GOT3 (cell line): Measurements from ENCODE around the gene ADAMTSL5.
A peak's percentile ranks its signal among the peaks of the same experiment; 100 is the strongest.
"Not testable (repeated sequence)": the region's sequence is repeated elsewhere in the genome, so short reads cannot be mapped to it uniquely, and the experiment has no call there.

Experiments used
- DNase-seq: peaks from one replicate; lab custom pipeline; 2025; ENCODE audit warnings: mixed read lengths; lab: John Stamatoyannopoulos, UW

ADAMTSL5 gene

GRCh38 chr19:1513499-1514294 lies 878 bp upstream of the ADAMTSL5 start:
- DNase-seq = no peak

- no peak for DNase-seq
These were observed 1.2 kb downstream of the ADAMTSL5 start for GRCh38 chr19:1511318-1512317.

DNA sequence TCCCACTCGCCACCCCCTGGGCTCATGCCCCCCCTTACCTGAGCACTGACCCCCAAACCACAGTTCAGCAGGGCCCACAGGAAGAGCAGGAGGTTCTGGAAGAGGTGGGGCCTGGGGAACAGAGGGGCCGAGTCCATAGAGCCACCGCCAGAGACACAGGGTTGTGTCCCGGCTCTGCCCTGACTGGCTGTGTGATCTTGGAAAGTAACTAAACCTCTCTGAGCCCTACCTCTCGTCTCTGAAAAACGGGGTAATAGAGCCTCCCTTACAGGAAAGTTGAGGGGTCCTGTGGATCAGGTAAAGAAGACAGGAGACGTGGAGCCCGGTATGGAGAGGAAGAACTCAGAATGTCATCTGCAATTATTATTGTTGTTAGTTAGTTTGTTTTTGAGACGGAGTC lies 2.0 kb downstream of the ADAMTSL5 start:
- DNase-seq = no peak

- no peak for DNase-seq
These were observed 2.4 kb downstream of the ADAMTSL5 start for GRCh38 chr19:1510442-1510806.

- DNase-seq = no peak
These were observed 3.0 kb downstream of the ADAMTSL5 start for GRCh38 chr19:1509602-1510441.

DNA sequence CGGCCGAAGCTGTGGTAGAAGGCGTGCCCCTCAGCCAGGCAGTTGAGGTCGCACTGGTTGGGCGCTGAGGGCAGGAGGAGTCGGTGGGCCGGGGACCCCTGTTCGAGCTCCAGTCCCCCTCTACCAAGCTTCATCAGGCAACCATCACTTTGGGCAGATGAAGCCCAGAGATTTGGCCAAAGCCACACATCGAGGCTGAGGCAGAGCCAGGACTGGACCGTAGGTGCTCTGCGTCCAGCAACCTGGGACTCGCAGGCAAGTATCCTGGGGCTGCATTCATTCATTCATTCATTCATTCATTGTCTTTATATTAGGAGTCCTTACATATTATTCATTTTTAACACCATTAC lies 4.3 kb downstream of the ADAMTSL5 start:
- no peak for DNase-seq

DNA sequence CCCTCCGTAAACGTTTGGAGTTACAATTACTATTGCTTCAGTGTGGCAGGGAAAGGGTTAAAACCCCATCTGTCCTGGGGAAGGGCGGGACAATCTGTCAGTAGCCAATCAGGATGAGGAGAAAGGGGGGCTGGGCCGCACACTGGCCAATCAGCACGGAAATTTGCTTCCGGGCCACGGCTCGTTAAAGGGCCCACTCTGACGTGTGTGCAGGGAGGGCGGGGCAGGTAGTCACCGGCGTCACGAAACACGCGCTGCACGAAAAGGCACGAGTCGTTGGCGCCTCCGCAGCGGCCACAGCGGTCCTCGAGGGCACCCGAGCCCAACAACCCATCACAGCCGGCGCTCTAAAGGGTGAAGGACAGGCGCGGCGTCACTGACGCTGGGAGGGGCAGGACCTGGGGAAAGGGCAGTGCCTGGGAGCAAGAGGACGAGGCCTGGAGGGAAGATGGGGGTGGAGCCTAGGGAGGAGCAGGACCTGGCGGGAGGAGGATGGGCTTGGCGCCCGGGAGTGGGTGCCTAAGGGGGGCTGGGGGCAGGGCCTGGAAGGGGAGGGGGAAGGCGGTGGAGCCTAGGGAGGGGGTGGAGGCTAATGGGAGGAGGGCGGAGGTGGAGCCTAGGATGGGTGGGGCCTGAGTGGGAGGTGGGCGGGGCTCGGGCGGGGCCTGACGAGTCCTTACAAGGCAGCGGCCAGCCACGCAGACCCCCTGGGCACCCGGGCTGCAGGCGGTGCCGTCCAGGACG lies 4.9 kb downstream of the ADAMTSL5 start:
- peak; percentile 60 for DNase-seq

DNA sequence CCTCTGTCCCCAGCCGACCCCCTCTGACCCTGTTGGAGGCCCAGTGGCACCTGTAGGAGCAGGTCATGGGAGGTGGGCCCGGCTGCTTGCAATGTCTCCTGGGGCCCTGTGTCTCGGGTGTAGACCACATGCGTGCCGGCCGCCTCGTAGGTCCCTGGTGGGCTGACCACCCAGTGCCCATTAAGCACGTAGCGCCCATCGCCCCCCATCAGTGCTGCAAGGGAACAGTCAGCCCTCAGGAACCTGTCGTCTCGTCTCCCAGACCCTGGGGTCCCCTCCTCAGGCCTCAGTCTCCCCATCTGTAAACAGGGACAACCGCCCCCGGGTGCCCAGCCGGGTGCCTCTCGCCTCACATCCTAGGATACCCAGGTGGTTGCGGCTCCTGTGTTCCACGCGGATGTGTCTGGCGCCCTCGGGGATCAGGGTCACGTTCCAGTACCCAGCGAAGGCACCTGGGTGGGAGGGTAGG lies 5.6 kb downstream of the ADAMTSL5 start:
- no peak for DNase-seq

- no peak for DNase-seq
These were observed 6.6 kb downstream of the ADAMTSL5 start for GRCh38 chr19:1505991-1506881.

GRCh38 chr19:1505012-1505411 lies 7.8 kb downstream of the ADAMTSL5 start:
- DNase-seq = no peak

GRCh38 chr19:1503925-1504773 lies 8.7 kb downstream of the ADAMTSL5 start:
- no peak for DNase-seq

DNA sequence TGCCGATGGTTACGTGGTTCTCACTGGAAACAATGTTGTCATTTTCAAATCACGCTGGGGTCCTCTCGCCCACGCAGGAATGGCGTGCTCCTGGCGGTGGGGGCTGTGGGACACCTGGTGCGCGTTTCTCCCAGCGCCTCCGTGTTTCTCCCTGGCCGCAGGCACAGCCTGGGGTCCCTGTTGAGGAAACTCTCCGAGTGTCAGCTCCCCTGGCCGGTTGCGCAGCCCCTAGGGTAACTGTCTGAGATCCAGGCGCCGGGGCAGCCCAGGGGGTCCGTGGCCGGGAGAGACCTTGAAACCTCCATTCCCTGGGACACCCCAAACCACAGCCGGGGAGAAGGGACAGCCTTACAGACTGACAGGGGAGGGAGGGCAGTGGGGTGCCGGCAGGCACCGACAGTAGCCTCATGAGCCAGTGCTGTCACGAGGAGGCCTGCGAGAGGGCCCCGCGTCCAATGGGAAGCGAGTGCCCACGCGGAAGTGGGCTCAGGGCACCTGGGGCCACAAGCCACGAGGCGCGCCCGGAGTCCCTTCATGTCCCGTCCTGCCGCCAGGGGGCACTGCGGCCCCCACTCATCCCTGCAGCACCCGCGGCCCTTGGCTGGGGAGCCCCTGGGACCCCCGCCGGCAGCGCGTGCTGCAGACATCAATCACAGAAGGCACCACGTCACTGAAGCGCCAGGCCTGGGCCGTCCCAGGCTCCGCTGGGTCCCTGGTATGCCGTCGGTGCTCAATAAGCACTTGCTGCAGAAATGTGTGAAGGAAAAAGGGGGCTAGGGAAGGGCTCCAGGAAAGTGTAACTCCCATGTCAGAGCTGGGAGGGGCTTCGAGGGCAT lies 9.5 kb downstream of the ADAMTSL5 start:
- no peak for DNase-seq

- no peak for DNase-seq
These were observed 10.3 kb downstream of the ADAMTSL5 start for GRCh38 chr19:1502433-1503088.

- DNase-seq = no peak
These were observed 11.6 kb downstream of the ADAMTSL5 start for GRCh38 chr19:1501200-1501595.

GRCh38 chr19:1499231-1499630 lies 13.6 kb downstream of the ADAMTSL5 start:
- DNase-seq = not testable (repeated sequence)

GRCh38 chr19:1497578-1498235 lies 15.1 kb downstream of the ADAMTSL5 start:
- DNase-seq = no peak
